DOHH2 (cell line): ENCODE data around the gene OR52J3.

ENCODE experiments used
- H3F3A ChIP-seq: fragments of 200-600 bp; sonication (generic), shearing (Covaris generic); 2 replicates; pipeline ENCODE4 v1.6.0; 2016; ENCODE audit warnings: antibody characterized with exemption, mild to moderate bottlenecking; ENCODE audit not compliant: control insufficient read depth, insufficient read depth
- H3K27ac ChIP-seq: fragments of 200-600 bp; sonication (generic); 2 replicates; pipeline ENCODE4 v1.5.1; 2014; ENCODE audit warnings: low read depth, mild to moderate bottlenecking, low read length, moderate library complexity
- H3K27me3 ChIP-seq: fragments of 200-600 bp; sonication (generic); 2 replicates; pipeline ENCODE4 v1.6.1; 2014; ENCODE audit warnings: mild to moderate bottlenecking, low read length, mixed read lengths; ENCODE audit not compliant: control insufficient read depth
- H3K36me3 ChIP-seq: fragments of 200-600 bp; sonication (generic); 2 replicates; pipeline ENCODE4 v1.6.1; 2014; ENCODE audit warnings: mild to moderate bottlenecking, low read length, moderate library complexity, mixed read lengths; ENCODE audit not compliant: control insufficient read depth
- H3K4me1 ChIP-seq: fragments of 200-600 bp; sonication (generic); 2 replicates; pipeline ENCODE4 v1.6.1; 2014; ENCODE audit warnings: mild to moderate bottlenecking, low read length, mixed read lengths; ENCODE audit not compliant: control insufficient read depth
- H3K4me2 ChIP-seq: fragments of 200-600 bp; sonication (generic); 2 replicates; pipeline ENCODE4 v1.6.0; 2014; ENCODE audit warnings: mild to moderate bottlenecking, low read length, moderate library complexity
- H3K4me3 ChIP-seq: fragments of 200-600 bp; sonication (generic); 2 replicates; pipeline ENCODE4 v1.5.1; 2014; ENCODE audit warnings: mild to moderate bottlenecking, low read length, mixed read lengths
- H3K79me2 ChIP-seq: fragments of 200-600 bp; sonication (generic); 2 replicates; pipeline ENCODE4 v1.6.1; 2014; ENCODE audit warnings: mild to moderate bottlenecking, low read length, mixed read lengths; ENCODE audit not compliant: control insufficient read depth
- H3K9me2 ChIP-seq: fragments of 200-600 bp; sonication (generic); replicated peaks from 2 replicates; pipeline ENCODE4 v1.6.1; 2014; ENCODE audit warnings: mild to moderate bottlenecking, low read length, mixed read lengths; ENCODE audit not compliant: control insufficient read depth
- H3K9me3 ChIP-seq: fragments of 200-600 bp; sonication (generic); 2 replicates; pipeline ENCODE4 v1.6.1; 2014; ENCODE audit warnings: antibody characterized with exemption, low read length, mixed read lengths; ENCODE audit not compliant: control insufficient read depth, insufficient read depth
- H4K20me1 ChIP-seq: fragments of 200-600 bp; sonication (generic); 2 replicates; pipeline ENCODE4 v1.6.0; 2014; ENCODE audit warnings: low read depth, mild to moderate bottlenecking, antibody characterized with exemption, low read length, moderate library complexity; ENCODE audit not compliant: control insufficient read depth, insufficient read depth
- EZH2phosphoT487 ChIP-seq: fragments of 200-600 bp; sonication (generic); IDR thresholded peaks from 2 replicates; pipeline ENCODE4 v1.6.1; 2017; ENCODE audit warnings: borderline replicate concordance, mild to moderate bottlenecking, antibody characterized with exemption, low read length, moderate library complexity, mixed read lengths
- TF ChIP-seq, protein P1 (sequence below): fragments of 200-600 bp; sonication (generic); IDR thresholded peaks from one replicate; pipeline ENCODE4 v1.5.1; 2014; ENCODE audit warnings: antibody characterized with exemption, mild to moderate bottlenecking, low read depth, low read length; ENCODE audit not compliant: poor library complexity, severe bottlenecking

Gene OR52J3

DNA sequence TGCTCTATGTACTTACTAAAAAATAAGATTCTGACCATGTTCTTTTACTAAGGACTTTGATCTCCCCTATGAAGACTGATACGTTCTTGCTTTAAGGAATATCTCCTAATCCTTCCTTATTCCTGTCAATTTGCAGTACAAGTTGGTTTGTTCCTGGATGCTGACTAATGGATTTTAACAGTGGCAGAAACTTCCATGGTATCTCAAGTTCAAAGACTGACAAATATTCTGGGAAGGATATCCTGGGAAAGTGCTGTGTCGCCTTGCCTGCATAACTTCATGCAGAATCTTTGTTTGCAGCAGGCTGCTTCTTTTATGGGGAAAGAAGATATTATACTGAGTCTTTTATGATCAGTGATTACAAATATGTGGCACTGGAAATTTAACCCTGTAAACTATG lies 8.4 kb upstream of the OR52J3 start:
- no peaks in the 10 kb centered on the region for H3K27me3 ChIP-seq

DNA sequence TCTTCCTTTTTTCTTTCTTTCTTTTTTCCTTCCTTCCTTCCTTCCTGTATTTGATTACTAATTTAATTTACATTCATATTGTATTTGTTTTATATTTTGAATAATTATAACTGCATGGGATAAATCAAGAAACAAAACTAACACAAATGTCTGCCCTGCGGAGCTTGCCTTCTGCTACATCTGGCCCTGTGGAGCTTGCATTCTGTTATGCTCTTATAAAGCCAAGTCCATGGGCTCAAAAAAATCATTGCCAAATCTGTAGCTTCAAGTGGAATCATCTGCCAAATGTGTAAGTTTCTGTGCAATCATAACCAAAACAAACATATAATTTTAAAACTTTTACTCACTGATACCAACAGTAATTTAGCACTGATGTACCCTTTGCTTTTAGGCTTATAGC lies 8.0 kb upstream of the OR52J3 start:
- Histone ChIP-seq H4K20me1 (no peaks in the 10 kb centered on the region), H3F3A (no peaks in the 10 kb centered on the region), H3K4me3 (no peak overlapping the region), H3K27ac (no peak overlapping the region), H3K9me3 (no peaks in the 10 kb centered on the region), H3K4me1 (no peaks in the 10 kb centered on the region), H3K79me2 (no peaks in the 10 kb centered on the region), H3K36me3 (no peaks in the 10 kb centered on the region), H3K4me2 (no peak overlapping the region), H3K27me3 (no peaks in the 10 kb centered on the region), H3K9me2 (no peaks in the 10 kb centered on the region)
- TF ChIP-seq, protein P1, sequence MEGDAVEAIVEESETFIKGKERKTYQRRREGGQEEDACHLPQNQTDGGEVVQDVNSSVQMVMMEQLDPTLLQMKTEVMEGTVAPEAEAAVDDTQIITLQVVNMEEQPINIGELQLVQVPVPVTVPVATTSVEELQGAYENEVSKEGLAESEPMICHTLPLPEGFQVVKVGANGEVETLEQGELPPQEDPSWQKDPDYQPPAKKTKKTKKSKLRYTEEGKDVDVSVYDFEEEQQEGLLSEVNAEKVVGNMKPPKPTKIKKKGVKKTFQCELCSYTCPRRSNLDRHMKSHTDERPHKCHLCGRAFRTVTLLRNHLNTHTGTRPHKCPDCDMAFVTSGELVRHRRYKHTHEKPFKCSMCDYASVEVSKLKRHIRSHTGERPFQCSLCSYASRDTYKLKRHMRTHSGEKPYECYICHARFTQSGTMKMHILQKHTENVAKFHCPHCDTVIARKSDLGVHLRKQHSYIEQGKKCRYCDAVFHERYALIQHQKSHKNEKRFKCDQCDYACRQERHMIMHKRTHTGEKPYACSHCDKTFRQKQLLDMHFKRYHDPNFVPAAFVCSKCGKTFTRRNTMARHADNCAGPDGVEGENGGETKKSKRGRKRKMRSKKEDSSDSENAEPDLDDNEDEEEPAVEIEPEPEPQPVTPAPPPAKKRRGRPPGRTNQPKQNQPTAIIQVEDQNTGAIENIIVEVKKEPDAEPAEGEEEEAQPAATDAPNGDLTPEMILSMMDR, result no peak
- no peak for TF ChIP-seq EZH2phosphoT487

More for the DNA sequence above, 8.4 kb upstream of the OR52J3 start:
- no peak overlapping the region for H3K4me2 ChIP-seq
- H3K4me3 ChIP-seq, result no peak overlapping the region
- no peak for TF ChIP-seq EZH2phosphoT487
- TF ChIP-seq, protein P1, result no peak
- no peaks in the 10 kb centered on the region for H4K20me1 ChIP-seq
- H3K4me1 ChIP-seq, result no peaks in the 10 kb centered on the region
- no peaks in the 10 kb centered on the region for H3K9me2 ChIP-seq
- no peaks in the 10 kb centered on the region for H3F3A ChIP-seq
- no peak overlapping the region for H3K27ac ChIP-seq
- no peaks in the 10 kb centered on the region for H3K9me3 ChIP-seq
- no peaks in the 10 kb centered on the region for H3K79me2 ChIP-seq
- no peaks in the 10 kb centered on the region for H3K36me3 ChIP-seq

DNA sequence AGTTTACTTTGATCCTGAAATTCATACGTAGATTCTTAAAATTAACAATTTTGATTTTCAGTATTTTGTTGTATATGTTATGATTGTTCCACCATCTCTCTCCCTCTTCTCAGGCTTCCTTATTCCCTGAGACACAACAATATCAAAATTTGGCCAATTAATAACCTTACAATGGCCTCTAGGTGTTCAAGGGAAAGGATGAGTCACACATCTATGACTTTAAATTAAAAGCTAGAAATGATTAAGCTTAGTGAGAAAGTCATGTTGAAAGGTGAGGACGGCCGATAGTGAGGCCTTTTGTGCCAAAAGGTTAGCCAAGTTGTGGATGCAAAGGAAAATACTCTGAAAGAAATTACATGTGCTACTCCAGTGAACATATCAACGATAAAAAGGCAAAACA lies 5.5 kb upstream of the OR52J3 start:
- no peak overlapping the region for H3K27ac ChIP-seq
- no peaks in the 10 kb centered on the region for H3K27me3 ChIP-seq
- no peaks in the 10 kb centered on the region for H3K36me3 ChIP-seq
- no peaks in the 10 kb centered on the region for H3K9me2 ChIP-seq
- H3F3A ChIP-seq, result no peaks in the 10 kb centered on the region
- H3K4me3 ChIP-seq, result no peak overlapping the region
- no peaks in the 10 kb centered on the region for H3K79me2 ChIP-seq
- no peak overlapping the region for H3K4me2 ChIP-seq
- no peaks in the 10 kb centered on the region for H3K4me1 ChIP-seq
- no peaks in the 10 kb centered on the region for H4K20me1 ChIP-seq
- H3K9me3 ChIP-seq, result no peaks in the 10 kb centered on the region
- TF ChIP-seq, protein P1, result no peak
- TF ChIP-seq EZH2phosphoT487, result no peak

DNA sequence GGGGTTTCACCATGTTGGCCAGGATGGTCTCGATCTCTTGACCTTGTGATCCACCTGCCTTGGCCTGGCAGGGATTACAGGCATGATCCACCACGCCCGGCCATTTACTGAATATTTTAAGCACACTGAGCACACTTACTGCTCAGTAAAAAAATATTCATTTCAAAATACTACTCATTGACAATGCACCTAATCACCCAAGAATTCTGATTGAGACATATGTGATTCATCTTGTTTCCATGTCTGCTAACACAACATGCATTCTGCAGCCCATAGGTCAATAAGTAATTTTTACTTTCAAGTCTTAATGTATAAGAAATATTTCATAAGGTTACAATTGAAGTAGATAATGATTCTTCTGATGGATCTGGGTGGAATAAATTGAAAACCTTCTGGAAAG lies 4.2 kb upstream of the OR52J3 start:
- Histone ChIP-seq H3K27ac (no peak overlapping the region), H3K9me2 (no peaks in the 10 kb centered on the region), H3K4me2 (no peak overlapping the region), H3K27me3 (no peaks in the 10 kb centered on the region), H3K79me2 (no peaks in the 10 kb centered on the region), H3F3A (no peaks in the 10 kb centered on the region), H4K20me1 (no peaks in the 10 kb centered on the region), H3K9me3 (no peaks in the 10 kb centered on the region), H3K4me3 (no peak overlapping the region), H3K36me3 (no peaks in the 10 kb centered on the region), H3K4me1 (no peaks in the 10 kb centered on the region)
- TF ChIP-seq, protein P1, result no peak
- no peak for TF ChIP-seq EZH2phosphoT487
